MM.1S (cell line): ENCODE results near the gene PGAP1.

ENCODE experiments used
- DNase-seq: peaks from one replicate; pipeline ENCODE4 v3.0.0-alpha.2; 2015
- H2AFZ ChIP-seq: fragments of 300-600 bp; sonication (generic); 2 replicates; pipeline ENCODE4 v1.6.0; 2016; ENCODE audit warnings: antibody characterized with exemption, low read length
- H3F3A ChIP-seq: fragments of 300-600 bp; sonication (generic); 2 replicates; pipeline ENCODE4 v1.6.1; 2016; ENCODE audit warnings: mild to moderate bottlenecking, antibody characterized with exemption, low read length, moderate library complexity, mixed read lengths; ENCODE audit not compliant: insufficient read depth
- H3K27ac ChIP-seq: fragments of 300-600 bp; sonication (generic); 2 replicates; pipeline ENCODE4 v1.5.1; 2016; ENCODE audit warnings: mild to moderate bottlenecking, low read length
- H3K27me3 ChIP-seq: fragments of 300-600 bp; sonication (generic); replicated peaks from 2 replicates; pipeline ENCODE4 v1.6.0; 2016; ENCODE audit warnings: low read length; ENCODE audit not compliant: insufficient read depth
- H3K36me3 ChIP-seq: fragments of 300-600 bp; sonication (generic); replicated peaks from 2 replicates; pipeline ENCODE4 v1.6.1; 2016; ENCODE audit warnings: mild to moderate bottlenecking, low read length, mixed read lengths; ENCODE audit not compliant: insufficient read depth
- H3K4me1 ChIP-seq: fragments of 300-600 bp; sonication (generic); 2 replicates; pipeline ENCODE4 v1.6.1; 2016; ENCODE audit warnings: low read length, mixed read lengths
- H3K4me2 ChIP-seq: fragments of 300-600 bp; sonication (generic); 2 replicates; pipeline ENCODE4 v1.6.0; 2016; ENCODE audit warnings: low read depth, low read length
- H3K4me3 ChIP-seq: fragments of 300-600 bp; sonication (generic); 2 replicates; pipeline ENCODE4 v1.5.1; 2016; ENCODE audit warnings: low read length, mixed read lengths
- H3K79me2 ChIP-seq: fragments of 300-600 bp; sonication (generic); 2 replicates; pipeline ENCODE4 v1.6.1; 2016; ENCODE audit warnings: mixed run types, low read length, mixed read lengths
- H3K9ac ChIP-seq: fragments of 300-600 bp; sonication (generic); 2 replicates; pipeline ENCODE4 v1.6.1; 2016; ENCODE audit warnings: low read length, mixed read lengths
- H3K9me2 ChIP-seq: fragments of 300-600 bp; sonication (generic); replicated peaks from 2 replicates; pipeline ENCODE4 v1.6.1; 2016; ENCODE audit warnings: mild to moderate bottlenecking, low read length, mixed read lengths; ENCODE audit not compliant: insufficient read depth
- H3K9me3 ChIP-seq: fragments of 300-600 bp; sonication (generic); replicated peaks from 2 replicates; pipeline ENCODE4 v1.6.1; 2016; ENCODE audit warnings: mild to moderate bottlenecking, low read length, mixed read lengths; ENCODE audit not compliant: insufficient read depth
- H4K20me1 ChIP-seq: fragments of 300-600 bp; sonication (generic); 2 replicates; pipeline ENCODE4 v1.6.1; 2016; ENCODE audit warnings: mild to moderate bottlenecking, low read length, moderate library complexity, mixed read lengths; ENCODE audit not compliant: insufficient read depth
- CTCF ChIP-seq: fragments of 300-600 bp; sonication (generic); IDR thresholded peaks from 2 replicates; pipeline ENCODE4 v1.5.1; 2016; ENCODE audit warnings: antibody characterized with exemption, low read length, mixed read lengths
- EZH2 ChIP-seq: fragments of 300-600 bp; sonication (generic); optimal IDR thresholded peaks from 2 replicates; pipeline ENCODE3; 2017; ENCODE audit warnings: low read depth, mild to moderate bottlenecking, antibody characterized with exemption, low read length, mixed read lengths
- EZH2phosphoT487 ChIP-seq: fragments of 300-600 bp; sonication (generic); IDR thresholded peaks from 2 replicates; pipeline ENCODE4 v1.6.1; 2018; ENCODE audit warnings: antibody characterized with exemption, low read length

Gene PGAP1

GRCh38 chr2:196783431-196784094 lies 142.9 kb downstream of the PGAP1 start:
- Histone ChIP-seq H3K9me2 (no peaks in the 10 kb centered on the region), H3K9me3 (no peaks in the 10 kb centered on the region), H3K4me1 (no peaks in the 10 kb centered on the region), H3K4me3 (no peak overlapping the region), H3F3A (no peaks in the 10 kb centered on the region), H4K20me1 (no peaks in the 10 kb centered on the region), H3K4me2 (no peak overlapping the region), H3K79me2 (no peaks in the 10 kb centered on the region), H3K27ac (no peak overlapping the region), H2AFZ (no peak overlapping the region), H3K9ac (no peak overlapping the region), H3K27me3 (no peaks in the 10 kb centered on the region), H3K36me3 (peaks cover 7% of the 10 kb centered on the region)
- DNase-seq = no peak
- TF ChIP-seq EZH2phosphoT487 = no peak
- no peak for TF ChIP-seq EZH2
- TF ChIP-seq CTCF = no peak
